BLaER1 (cell line): ENCODE results near the gene FGD3.

Experiments used
- H3K27ac ChIP-seq: shearing (Covaris generic); formaldehyde crosslinking; 2 replicates; pipeline ENCODE4 v1.8.1; 2022
- H3K27me3 ChIP-seq: shearing (Covaris generic); formaldehyde crosslinking; 2 replicates; pipeline ENCODE4 v1.8.1; 2022
- H3K36me3 ChIP-seq: shearing (Covaris generic); formaldehyde crosslinking; 2 replicates; pipeline ENCODE4 v1.8.1; 2022
- H3K4me1 ChIP-seq: shearing (Covaris generic); formaldehyde crosslinking; 2 replicates; pipeline ENCODE4 v1.8.1; 2022
- H3K4me2 ChIP-seq: shearing (Covaris generic); formaldehyde crosslinking; 2 replicates; pipeline ENCODE4 v1.8.1; 2022
- H3K4me3 ChIP-seq: shearing (Covaris generic); formaldehyde crosslinking; 2 replicates; pipeline ENCODE4 v1.8.1; 2022
- H3K9ac ChIP-seq: shearing (Covaris generic); formaldehyde crosslinking; 2 replicates; pipeline ENCODE4 v1.8.1; 2022
- H3K9me3 ChIP-seq: shearing (Covaris generic); formaldehyde crosslinking; 2 replicates; pipeline ENCODE4 v1.8.1; 2022
- H4K20me1 ChIP-seq: shearing (Covaris generic); formaldehyde crosslinking; 2 replicates; pipeline ENCODE4 v1.8.1; 2022
- Cebpa-rat ChIP-seq: shearing (Covaris generic); IDR thresholded peaks from 2 replicates; pipeline ENCODE4 v1.8.1; 2022

The FGD3 gene

GRCh38 chr9:93032545-93032944, 85.2 kb downstream of the FGD3 start:
- H3K36me3 ChIP-seq = peaks cover 44% of the 10 kb centered on the region
- peaks cover 99% of the 10 kb centered on the region for H3K4me1 ChIP-seq
- H3K9ac ChIP-seq = peak overlapping the region; percentile 71
- H3K27me3 ChIP-seq = no peaks in the 10 kb centered on the region
- H4K20me1 ChIP-seq = no peaks in the 10 kb centered on the region
- H3K27ac ChIP-seq = peak overlapping the region; percentile 85
- TF ChIP-seq Cebpa-rat = no peak
- H3K9me3 ChIP-seq = no peaks in the 10 kb centered on the region
- peak overlapping the region; percentile 53 for H3K4me3 ChIP-seq
- peak overlapping the region; percentile 92 for H3K4me2 ChIP-seq

DNA sequence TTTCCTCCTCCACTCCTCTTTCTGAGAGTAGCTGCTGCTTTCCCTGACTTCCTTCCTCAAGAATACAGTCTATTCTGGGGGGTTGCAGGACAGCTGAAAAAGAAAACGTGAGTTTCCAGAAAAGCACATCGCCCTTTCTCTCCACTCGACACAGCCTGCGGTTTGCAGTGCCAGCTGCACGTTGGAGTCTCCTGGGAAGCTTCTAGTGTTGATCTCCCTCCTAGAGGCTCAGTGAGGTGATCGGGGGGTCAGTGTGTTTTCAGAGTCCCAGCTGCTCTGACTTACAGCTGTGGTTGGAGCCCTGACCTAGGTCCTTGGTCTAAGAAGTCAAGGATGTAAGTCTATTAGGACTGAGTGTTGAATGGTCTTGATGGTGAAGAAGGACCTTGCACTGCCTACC, 86.2 kb downstream of the FGD3 start:
- no peak for TF ChIP-seq Cebpa-rat
- Histone ChIP-seq H3K27me3 (no peaks in the 10 kb centered on the region), H3K9ac (peak overlapping the region; percentile 71; the same call in 1 of the 2 replicates), H3K4me1 (peaks cover 99% of the 10 kb centered on the region), H3K4me2 (peak overlapping the region; percentile 92), H3K9me3 (no peaks in the 10 kb centered on the region), H3K4me3 (peak overlapping the region; percentile 53), H4K20me1 (no peaks in the 10 kb centered on the region), H3K36me3 (peaks cover 44% of the 10 kb centered on the region), H3K27ac (peak overlapping the region; percentile 85)

- Histone ChIP-seq H3K36me3 (peaks cover 34% of the 10 kb centered on the region), H3K4me2 (peak overlapping the region; percentile 92), H3K4me3 (no peak overlapping the region), H3K27me3 (no peaks in the 10 kb centered on the region), H3K27ac (peak overlapping the region; percentile 85), H3K9ac (peak overlapping the region; percentile 24; the same call in 1 of the 2 replicates), H4K20me1 (no peaks in the 10 kb centered on the region), H3K9me3 (no peaks in the 10 kb centered on the region), H3K4me1 (peaks cover 99% of the 10 kb centered on the region)
- TF ChIP-seq Cebpa-rat = no peak
Observed at GRCh38 chr9:93035106-93035660, 87.9 kb downstream of the FGD3 start.

GRCh38 chr9:93035821-93036351, 88.6 kb downstream of the FGD3 start:
- no peak for TF ChIP-seq Cebpa-rat
- Histone ChIP-seq H3K4me2 (peak overlapping the region; percentile 92), H3K4me1 (peaks cover 100% of the 10 kb centered on the region), H3K36me3 (peaks cover 29% of the 10 kb centered on the region), H3K9ac (0 out of 2 replicates have a peak overlapping the region, but pooled peaks have one; percentile 24), H4K20me1 (no peaks in the 10 kb centered on the region), H3K9me3 (no peaks in the 10 kb centered on the region), H3K4me3 (no peak overlapping the region), H3K27me3 (no peaks in the 10 kb centered on the region), H3K27ac (peak overlapping the region; percentile 85)

DNA sequence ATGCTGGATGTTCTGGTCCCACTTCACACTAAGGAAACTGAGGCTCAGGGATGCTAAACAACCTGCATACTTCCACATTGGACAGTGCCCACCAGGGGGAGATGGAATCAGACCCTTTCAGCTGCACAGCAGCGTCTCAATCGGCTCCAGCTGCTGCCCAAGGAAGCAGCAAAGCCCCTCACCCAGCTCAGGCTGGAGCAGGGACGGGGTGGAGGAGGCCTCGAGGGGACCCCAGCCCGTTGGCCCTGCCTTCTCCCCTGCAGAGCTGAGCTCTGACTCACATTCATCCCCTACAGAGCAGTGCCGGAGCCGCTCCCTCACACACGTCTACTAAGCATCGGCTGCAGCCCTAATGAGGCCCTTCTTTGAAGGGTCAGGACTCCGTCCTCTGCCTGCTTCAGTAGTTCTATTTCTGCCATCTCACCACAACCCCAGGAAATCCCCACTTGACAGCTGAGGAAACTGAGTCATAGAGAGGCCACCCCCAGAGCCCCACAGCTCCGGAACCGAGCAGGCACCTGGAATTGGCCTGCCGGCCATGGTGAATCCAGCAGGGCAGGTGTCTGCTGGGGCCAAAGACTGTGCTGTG, 89.7 kb downstream of the FGD3 start:
- peak overlapping the region; percentile 55 for H3K27ac ChIP-seq
- no peaks in the 10 kb centered on the region for H4K20me1 ChIP-seq
- peak overlapping the region; percentile 92 for H3K4me2 ChIP-seq
- no peaks in the 10 kb centered on the region for H3K9me3 ChIP-seq
- H3K4me3 ChIP-seq = no peak overlapping the region
- peaks cover 91% of the 10 kb centered on the region for H3K4me1 ChIP-seq
- no peaks in the 10 kb centered on the region for H3K27me3 ChIP-seq
- peaks cover 20% of the 10 kb centered on the region for H3K36me3 ChIP-seq
- peak overlapping the region; percentile 16; the same call in 1 of the 2 replicates for H3K9ac ChIP-seq
- no peak for TF ChIP-seq Cebpa-rat

DNA sequence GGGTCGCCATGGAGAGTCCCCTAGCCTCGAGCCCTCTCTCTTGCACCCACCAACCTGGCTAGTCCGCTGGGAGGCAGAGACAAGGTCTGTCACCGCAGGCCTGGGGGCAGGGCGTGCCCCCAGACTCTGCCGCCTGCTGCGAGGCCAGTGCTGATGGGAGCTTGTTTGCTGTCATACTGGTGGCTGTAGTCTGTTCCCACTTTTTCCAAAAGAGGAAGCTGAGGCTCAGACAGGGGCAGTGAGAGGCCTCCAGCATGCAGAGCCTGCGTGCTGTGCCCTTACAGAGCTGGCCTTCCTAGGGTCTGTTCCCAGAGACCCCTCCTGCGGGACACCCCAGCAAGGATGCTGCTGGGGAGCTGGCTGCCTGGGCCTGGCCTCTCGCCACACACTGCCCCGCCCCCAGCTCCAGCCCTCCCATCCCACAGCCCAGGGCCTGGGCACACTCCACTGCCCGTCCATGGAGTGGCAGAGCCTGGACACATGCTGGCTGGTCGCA, 90.2 kb downstream of the FGD3 start:
- Histone ChIP-seq H3K9me3 (no peaks in the 10 kb centered on the region), H3K27ac (peak overlapping the region; percentile 55), H3K4me3 (no peak overlapping the region), H3K4me1 (peaks cover 85% of the 10 kb centered on the region), H3K9ac (peak overlapping the region; percentile 16; the same call in 1 of the 2 replicates), H4K20me1 (no peaks in the 10 kb centered on the region), H3K4me2 (peak overlapping the region; percentile 92), H3K36me3 (peaks cover 20% of the 10 kb centered on the region), H3K27me3 (no peaks in the 10 kb centered on the region)
- no peak for TF ChIP-seq Cebpa-rat

- Histone ChIP-seq H3K9me3 (no peaks in the 10 kb centered on the region), H3K9ac (peak overlapping the region; percentile 27; the same call in 1 of the 2 replicates), H3K4me1 (peaks cover 81% of the 10 kb centered on the region), H3K36me3 (peaks cover 20% of the 10 kb centered on the region), H3K27me3 (no peaks in the 10 kb centered on the region), H3K4me3 (no peak overlapping the region), H3K27ac (no peak overlapping the region), H4K20me1 (no peaks in the 10 kb centered on the region), H3K4me2 (peak overlapping the region; percentile 92)
- no peak for TF ChIP-seq Cebpa-rat
Observed at GRCh38 chr9:93038918-93039317, 91.6 kb downstream of the FGD3 start.

- TF ChIP-seq Cebpa-rat = no peak
- H3K4me3 ChIP-seq = no peak overlapping the region
- peaks cover 75% of the 10 kb centered on the region for H3K4me1 ChIP-seq
- no peaks in the 10 kb centered on the region for H4K20me1 ChIP-seq
- peak overlapping the region; percentile 27; the same call in 1 of the 2 replicates for H3K9ac ChIP-seq
- H3K27me3 ChIP-seq = no peaks in the 10 kb centered on the region
- H3K27ac ChIP-seq = peak overlapping the region; percentile 64
- H3K36me3 ChIP-seq = peaks cover 16% of the 10 kb centered on the region
- no peaks in the 10 kb centered on the region for H3K9me3 ChIP-seq
- peak overlapping the region; percentile 92 for H3K4me2 ChIP-seq
Observed at GRCh38 chr9:93039456-93039855, 92.1 kb downstream of the FGD3 start.

- Histone ChIP-seq H3K36me3 (peaks cover 11% of the 10 kb centered on the region), H3K9ac (0 out of 2 replicates have a peak overlapping the region, but pooled peaks have one; percentile 19)
- TF ChIP-seq Cebpa-rat = no peak
Observed at GRCh38 chr9:93039976-93040375, 92.7 kb downstream of the FGD3 start.

DNA sequence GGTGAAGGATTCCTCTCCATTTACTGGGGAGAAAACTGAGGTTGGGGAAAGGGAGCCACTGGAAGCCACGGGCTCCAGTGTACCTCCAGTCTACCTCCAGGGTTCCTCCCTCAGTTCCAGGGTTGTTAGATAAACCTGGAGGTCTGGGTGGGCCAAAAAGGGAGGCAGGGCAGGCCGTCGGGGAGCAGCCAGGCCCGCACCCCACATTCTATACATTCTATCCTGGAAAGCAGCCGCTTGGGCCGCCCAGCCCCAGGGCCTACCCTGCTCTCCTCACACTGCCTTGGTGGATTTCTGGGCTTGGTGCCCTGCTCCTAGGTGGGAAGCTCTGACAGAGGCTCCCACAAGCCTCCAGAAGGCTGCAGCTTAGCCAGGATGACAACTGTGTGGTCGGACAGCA, 93.1 kb downstream of the FGD3 start:
- no peaks in the 10 kb centered on the region for H4K20me1 ChIP-seq
- peak overlapping the region; percentile 64 for H3K27ac ChIP-seq
- H3K27me3 ChIP-seq = no peaks in the 10 kb centered on the region
- H3K4me1 ChIP-seq = peaks cover 66% of the 10 kb centered on the region
- H3K4me3 ChIP-seq = no peak overlapping the region; the same call in 1 of the 2 replicates
- H3K9ac ChIP-seq = no peak overlapping the region
- H3K4me2 ChIP-seq = peak overlapping the region; percentile 92
- peaks cover 7% of the 10 kb centered on the region for H3K36me3 ChIP-seq
- no peak for TF ChIP-seq Cebpa-rat
- 0 out of 2 replicates have a peak, but pooled peaks cover 4% of the 10 kb centered on the region for H3K9me3 ChIP-seq

More at GRCh38 chr9:93039976-93040375, 92.7 kb downstream of the FGD3 start:
- Histone ChIP-seq H3K4me2 (peak overlapping the region; percentile 92), H3K4me3 (no peak overlapping the region; the same call in 1 of the 2 replicates), H3K27me3 (no peaks in the 10 kb centered on the region), H3K4me1 (peaks cover 70% of the 10 kb centered on the region), H4K20me1 (no peaks in the 10 kb centered on the region), H3K27ac (peak overlapping the region; percentile 64), H3K9me3 (0 out of 2 replicates have a peak, but pooled peaks cover 2% of the 10 kb centered on the region)
